PC-9 (cell line): ENCODE measurements around the gene FCRL6. TPM values are rescaled to one million over a fixed set of nuclear protein-coding genes. Genes with fewer than 3 reads are reported as not detected.

Experiments
- BruUV-seq: library from RNA; stranded (reverse); fragments of 400-500 nt; replicated peaks from 2 replicates; lab custom pipeline; 2021; lab: Mats Ljungman, UMichigan
- CTCF ChIA-PET: fragments of 300-600 bp; sonication (Branson Sonifier 250); formaldehyde crosslinking; loops from one replicate; lab custom pipeline; 2022; ENCODE audit warnings: antibody characterized with exemption; lab: Charles Lee
- POLR2A ChIA-PET: fragments of 300-600 bp; sonication (Branson Sonifier 250); formaldehyde crosslinking; loops from one replicate; lab custom pipeline; 2022; ENCODE audit warnings: antibody characterized with exemption; ENCODE audit not compliant: unreplicated experiment; lab: Charles Lee
- DNase-seq, 2 experiments: peaks; one replicate each; pipeline versions ENCODE4 v3.0.0 to v3.0.0-alpha.2; 2015 to 2022; ENCODE audit warnings: mixed read lengths in 1 of 2
- H2AFZ ChIP-seq: fragments of 200-600 bp; sonication (generic); 2 replicates; pipeline ENCODE4 v1.8.1; 2017; ENCODE audit warnings: antibody characterized with exemption
- H3F3A ChIP-seq: fragments of 200-600 bp; sonication (generic); 2 replicates; pipeline ENCODE4 v1.8.1; 2017; ENCODE audit warnings: antibody characterized with exemption, mild to moderate bottlenecking, low read depth; ENCODE audit not compliant: insufficient read depth
- H3K27ac ChIP-seq: fragments of 200-600 bp; sonication (generic); 2 replicates; pipeline ENCODE4 v1.6.1; 2016; ENCODE audit warnings: mixed run types
- H3K27me3 ChIP-seq: fragments of 200-600 bp; sonication (generic); 2 replicates; pipeline ENCODE4 v1.6.1; 2016; ENCODE audit warnings: low read depth, mixed run types; ENCODE audit not compliant: insufficient read depth
- H3K36me3 ChIP-seq: fragments of 200-600 bp; sonication (generic); 2 replicates; pipeline ENCODE4 v1.6.1; 2016; ENCODE audit warnings: low read depth, mixed run types
- H3K4me1 ChIP-seq: fragments of 200-600 bp; sonication (generic); replicated peaks from 2 replicates; pipeline ENCODE4 v1.6.1; 2016; ENCODE audit warnings: mixed run types; ENCODE audit not compliant: insufficient read depth
- H3K4me2 ChIP-seq: fragments of 200-600 bp; sonication (generic); 2 replicates; pipeline ENCODE4 v1.6.1; 2017; ENCODE audit warnings: mixed run types
- H3K4me3 ChIP-seq: fragments of 200-600 bp; sonication (generic); 2 replicates; pipeline ENCODE4 v1.6.1; 2016; ENCODE audit warnings: mixed run types
- H3K79me2 ChIP-seq: fragments of 200-600 bp; sonication (generic); 2 replicates; pipeline ENCODE4 v1.6.1; 2017; ENCODE audit warnings: low read depth, mixed run types
- H3K9me2 ChIP-seq: fragments of 200-600 bp; sonication (generic); 2 replicates; pipeline ENCODE4 v1.8.1; 2017; ENCODE audit warnings: mild to moderate bottlenecking; ENCODE audit not compliant: insufficient read depth
- H3K9me3 ChIP-seq: fragments of 200-600 bp; sonication (generic); 2 replicates; pipeline ENCODE4 v1.8.1; 2016; ENCODE audit warnings: low read depth; ENCODE audit not compliant: insufficient read depth
- H4K20me1 ChIP-seq: fragments of 200-600 bp; sonication (generic); 2 replicates; pipeline ENCODE4 v1.8.1; 2017; ENCODE audit not compliant: insufficient read depth
- EZH2 ChIP-seq: fragments of 200-600 bp; sonication (generic); IDR thresholded peaks from 2 replicates; pipeline ENCODE4 v1.8.0; 2017; ENCODE audit warnings: antibody characterized with exemption, low read depth
- intact Hi-C: fragments of 100-400 bp; cut with micrococcal nuclease; formaldehyde crosslinking; loops from one replicate; pipeline ENCODE4 v1.10.0; 2022; ENCODE audit not compliant: unreplicated experiment
- total RNA-seq: library from RNA; stranded (reverse); gene quantifications from 2 replicates; pipeline ENCODE4 v1.2.3, GENCODE V29; 2021
- TF ChIP-seq, protein P1 (sequence below): fragments of 200-600 bp; sonication (generic); conservative IDR thresholded peaks from 2 replicates; pipeline ENCODE4 v1.6.1; 2017; ENCODE audit warnings: mixed run types, antibody characterized with exemption, mild to moderate bottlenecking, moderate library complexity

The FCRL6 gene
- total RNA-seq, 1 experiment from 2014 or later: not detected

DNA sequence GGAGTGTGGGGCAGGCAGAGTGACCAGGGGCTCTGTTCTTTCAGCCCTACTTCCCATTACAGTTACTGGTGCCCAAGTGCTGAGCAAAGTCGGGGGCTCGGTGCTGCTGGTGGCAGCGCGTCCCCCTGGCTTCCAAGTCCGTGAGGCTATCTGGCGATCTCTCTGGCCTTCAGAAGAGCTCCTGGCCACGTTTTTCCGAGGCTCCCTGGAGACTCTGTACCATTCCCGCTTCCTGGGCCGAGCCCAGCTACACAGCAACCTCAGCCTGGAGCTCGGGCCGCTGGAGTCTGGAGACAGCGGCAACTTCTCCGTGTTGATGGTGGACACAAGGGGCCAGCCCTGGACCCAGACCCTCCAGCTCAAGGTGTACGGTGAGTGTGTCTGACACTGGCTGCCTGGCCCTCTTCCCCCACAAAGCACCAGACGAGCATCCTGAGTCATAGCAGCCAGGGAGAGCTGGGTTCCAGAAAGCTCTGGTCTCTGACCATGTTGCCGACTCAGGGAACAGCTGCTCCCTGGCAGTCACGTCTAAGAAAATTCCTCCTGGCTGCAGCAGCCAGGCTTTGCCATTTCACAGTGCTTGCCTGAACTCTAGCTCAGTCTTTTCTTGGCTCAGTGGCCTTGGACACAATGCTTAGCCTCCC lies 27.8 kb downstream of the FCRL6 start:
- ChIA-PET CTCF (interaction anchor here (0.6 kb wide), 1 partner anchor 19 kb away, joined by 3 read pairs; no protein-coding TSS in a partner anchor), POLR2A (no interaction called here)
- H3K9me2 ChIP-seq: no peaks in the 10 kb centered on the region
- H3K36me3 ChIP-seq: no peaks in the 10 kb centered on the region
- H3K79me2 ChIP-seq: no peaks in the 10 kb centered on the region
- no TSS peak for BruUV-seq
- H3K27me3 ChIP-seq: no peaks in the 10 kb centered on the region
- TF ChIP-seq EZH2: no peak
- TF ChIP-seq, protein P1, sequence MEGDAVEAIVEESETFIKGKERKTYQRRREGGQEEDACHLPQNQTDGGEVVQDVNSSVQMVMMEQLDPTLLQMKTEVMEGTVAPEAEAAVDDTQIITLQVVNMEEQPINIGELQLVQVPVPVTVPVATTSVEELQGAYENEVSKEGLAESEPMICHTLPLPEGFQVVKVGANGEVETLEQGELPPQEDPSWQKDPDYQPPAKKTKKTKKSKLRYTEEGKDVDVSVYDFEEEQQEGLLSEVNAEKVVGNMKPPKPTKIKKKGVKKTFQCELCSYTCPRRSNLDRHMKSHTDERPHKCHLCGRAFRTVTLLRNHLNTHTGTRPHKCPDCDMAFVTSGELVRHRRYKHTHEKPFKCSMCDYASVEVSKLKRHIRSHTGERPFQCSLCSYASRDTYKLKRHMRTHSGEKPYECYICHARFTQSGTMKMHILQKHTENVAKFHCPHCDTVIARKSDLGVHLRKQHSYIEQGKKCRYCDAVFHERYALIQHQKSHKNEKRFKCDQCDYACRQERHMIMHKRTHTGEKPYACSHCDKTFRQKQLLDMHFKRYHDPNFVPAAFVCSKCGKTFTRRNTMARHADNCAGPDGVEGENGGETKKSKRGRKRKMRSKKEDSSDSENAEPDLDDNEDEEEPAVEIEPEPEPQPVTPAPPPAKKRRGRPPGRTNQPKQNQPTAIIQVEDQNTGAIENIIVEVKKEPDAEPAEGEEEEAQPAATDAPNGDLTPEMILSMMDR: no peak
- intact Hi-C loops: no loop called here
- H3K4me3 ChIP-seq: no peak overlapping the region
- no peak for DNase-seq
- H4K20me1 ChIP-seq: no peaks in the 10 kb centered on the region
- H2AFZ ChIP-seq: no peak overlapping the region
- H3K4me1 ChIP-seq: no peaks in the 10 kb centered on the region
- no peaks in the 10 kb centered on the region for H3F3A ChIP-seq
- H3K4me2 ChIP-seq: no peak overlapping the region
- H3K27ac ChIP-seq: no peak overlapping the region
- H3K9me3 ChIP-seq: no peaks in the 10 kb centered on the region

DNA sequence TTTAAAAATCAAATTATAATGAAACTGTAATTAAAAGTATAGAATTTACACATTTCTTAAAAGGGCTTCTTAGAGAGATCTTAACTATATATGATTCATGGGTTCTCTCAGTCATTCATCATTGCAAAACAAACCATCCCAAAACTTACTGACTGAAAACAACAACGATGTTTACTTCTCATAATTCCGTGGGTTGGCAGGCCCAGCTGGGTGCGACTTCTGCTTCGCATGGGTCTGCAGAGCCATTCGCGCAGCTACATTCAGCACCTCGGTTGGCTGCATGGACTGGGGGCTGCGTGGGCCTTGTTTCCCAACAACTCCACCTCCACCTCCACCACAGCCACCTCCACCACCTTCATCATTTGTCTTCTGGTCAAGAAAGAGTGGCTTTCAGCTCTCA lies 28.6 kb downstream of the FCRL6 start:
- H3K36me3 ChIP-seq: no peaks in the 10 kb centered on the region
- no peaks in the 10 kb centered on the region for H3K79me2 ChIP-seq
- H4K20me1 ChIP-seq: no peaks in the 10 kb centered on the region
- POLR2A ChIA-PET: no interaction called here
- CTCF ChIA-PET: no interaction called here
- intact Hi-C loops: no loop called here
- H3K27ac ChIP-seq: no peak overlapping the region
- H3K9me3 ChIP-seq: no peaks in the 10 kb centered on the region
- no peak for TF ChIP-seq EZH2
- TF ChIP-seq, protein P1: no peak
- H3K4me1 ChIP-seq: no peaks in the 10 kb centered on the region
- BruUV-seq: no TSS peak
- no peak overlapping the region for H3K4me2 ChIP-seq
- no peak for DNase-seq
- no peak overlapping the region for H3K4me3 ChIP-seq
- H3F3A ChIP-seq: no peaks in the 10 kb centered on the region
- no peaks in the 10 kb centered on the region for H3K9me2 ChIP-seq
- H3K27me3 ChIP-seq: no peaks in the 10 kb centered on the region
- H2AFZ ChIP-seq: no peak overlapping the region

DNA sequence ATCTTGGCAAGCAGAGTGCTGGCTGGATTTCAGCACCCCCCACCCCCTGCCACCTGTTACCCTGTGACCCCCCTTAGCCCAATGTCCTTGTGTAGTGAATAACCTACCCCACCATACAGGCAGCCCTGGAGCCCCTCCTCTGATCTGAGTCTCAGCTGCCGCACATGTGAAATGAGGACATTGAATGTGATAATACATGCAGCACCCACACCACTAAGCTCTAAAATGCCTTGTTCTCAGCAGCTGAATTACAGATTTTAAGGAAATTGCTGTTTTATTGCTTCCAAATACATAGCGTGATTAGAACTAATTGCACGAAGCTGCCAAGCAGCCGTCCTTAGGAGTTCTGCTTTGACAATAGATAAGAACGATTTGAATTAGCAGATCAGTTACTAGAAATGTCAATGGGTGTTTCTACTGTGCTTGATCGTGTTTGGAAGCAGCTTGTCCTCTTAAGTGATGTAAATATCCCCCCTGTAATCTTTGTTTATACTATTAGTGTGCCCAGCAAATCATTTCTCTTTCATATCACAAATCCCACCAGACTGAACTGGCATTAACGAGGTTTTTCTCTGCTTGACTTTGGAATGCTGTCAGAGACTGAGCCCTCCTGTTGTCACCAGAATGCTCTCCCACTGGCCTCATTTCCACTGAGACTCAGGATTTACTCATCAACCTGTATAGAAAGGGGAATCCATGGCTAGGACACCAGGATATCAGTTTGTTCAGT lies 29.4 kb downstream of the FCRL6 start:
- Histone ChIP-seq H4K20me1 (no peaks in the 10 kb centered on the region), H3K4me2 (no peak overlapping the region), H2AFZ (no peak overlapping the region), H3K27ac (no peak overlapping the region), H3K4me3 (no peak overlapping the region), H3K4me1 (peaks cover under 1% of the 10 kb centered on the region; the same call in 1 of the 2 replicates), H3K9me3 (no peaks in the 10 kb centered on the region), H3K9me2 (no peaks in the 10 kb centered on the region), H3K36me3 (no peaks in the 10 kb centered on the region), H3K27me3 (no peaks in the 10 kb centered on the region), H3K79me2 (no peaks in the 10 kb centered on the region), H3F3A (no peaks in the 10 kb centered on the region)
- ChIA-PET POLR2A (no interaction called here), CTCF (no interaction called here)
- intact Hi-C loops: no loop called here
- no TSS peak for BruUV-seq
- DNase-seq: no peak
- TF ChIP-seq, protein P1: no peak
- no peak for TF ChIP-seq EZH2
